NCI-H226 (cell line): ENCODE results near the gene ECPAS.

ENCODE experiments used
- DNase-seq: peaks from one replicate; pipeline ENCODE4 v3.0.0-alpha.2; 2015

ECPAS gene

DNA sequence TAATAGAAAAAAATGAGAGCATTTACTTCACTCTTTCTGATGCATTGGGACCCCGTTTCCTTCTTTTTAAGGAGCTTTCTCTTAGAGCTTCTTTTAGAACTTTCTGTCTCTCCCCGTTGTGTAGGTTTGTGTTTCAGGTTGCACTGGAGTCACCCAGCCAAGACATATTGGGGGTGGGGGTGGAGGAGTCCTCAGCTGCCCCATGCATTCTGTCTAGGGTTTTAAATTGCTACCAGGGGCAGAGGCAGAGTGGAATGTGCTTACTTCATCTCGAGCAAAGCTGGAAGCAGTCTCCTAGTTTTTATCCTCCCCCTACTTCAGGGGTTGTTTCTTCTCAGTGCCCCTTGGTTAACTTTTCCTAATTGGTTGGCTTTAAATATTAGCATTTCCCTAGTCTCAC lies 163.6 kb downstream of the ECPAS start:
- no peak for DNase-seq

GRCh38 chr9:111316796-111317195 lies 167.4 kb downstream of the ECPAS start:
- no peak for DNase-seq
